CD8-positive, alpha-beta memory T cell (primary cell): ENCODE results near the gene PHF20. TPM values are rescaled to one million over a fixed set of nuclear protein-coding genes. Genes with fewer than 3 reads are reported as not detected.
"Not testable (repeated sequence)": the region's sequence is repeated elsewhere in the genome, so short reads cannot be mapped to it uniquely, and the experiment has no call there.

Experiments
- CTCF ChIA-PET: fragments of 350-600 bp; sonication (Branson Sonifier 250); formaldehyde crosslinking; loops from one replicate; lab custom pipeline; 2021; ENCODE audit warnings: antibody characterized with exemption; lab: Charles Lee
- POLR2A ChIA-PET: fragments of 350-600 bp; sonication (Branson Sonifier 250); formaldehyde crosslinking; loops from one replicate; lab custom pipeline; 2021; ENCODE audit warnings: antibody characterized with exemption; lab: Charles Lee
- DNase-seq, 5 donors: peaks; one replicate each; pipeline versions ENCODE4 v3.0.0 to v3.0.0-alpha.2; 2020 to 2022; ENCODE audit warnings: mixed read lengths in 1 of 5
- H3K27ac ChIP-seq: one replicate; pipeline ENCODE4 v1.7.0; 2013; ENCODE audit warnings: low read depth, mild to moderate bottlenecking, low read length, moderate library complexity
- H3K27me3 ChIP-seq: 2 replicates; pipeline ENCODE4 v1.7.0; 2013; ENCODE audit warnings: low read length, mild to moderate bottlenecking; ENCODE audit not compliant: insufficient read depth, poor library complexity, severe bottlenecking
- H3K36me3 ChIP-seq: 2 replicates; pipeline ENCODE4 v1.7.0; 2013; ENCODE audit warnings: mild to moderate bottlenecking, low read length, moderate library complexity; ENCODE audit not compliant: insufficient read depth
- H3K4me1 ChIP-seq: 2 replicates; pipeline ENCODE4 v1.7.0; 2013; ENCODE audit warnings: mild to moderate bottlenecking, low read length, moderate library complexity; ENCODE audit not compliant: insufficient read depth
- H3K4me3 ChIP-seq: 2 replicates; pipeline ENCODE4 v1.7.0; 2013; ENCODE audit warnings: mild to moderate bottlenecking, low read length
- H3K9me3 ChIP-seq: 2 replicates; pipeline ENCODE4 v1.7.0; 2013; ENCODE audit warnings: mild to moderate bottlenecking, low read length
- H3K27ac Mint-ChIP-seq, 8 donors: one replicate each; pipeline ENCODE4 v1.8.0; 2020 to 2021; ENCODE audit warnings: mixed read lengths in 8 of 8, mild to moderate bottlenecking in 6 of 8, inconsistent platforms in 3 of 8, moderate library complexity in 3 of 8
- H3K27me3 Mint-ChIP-seq, 2 donors: one replicate each; pipeline ENCODE4 v1.8.0; 2020 to 2021; ENCODE audit warnings: mixed read lengths in 2 of 2, mild to moderate bottlenecking in 1 of 2, moderate library complexity in 1 of 2
- H3K36me3 Mint-ChIP-seq, 3 donors: one replicate each; pipeline ENCODE4 v1.8.0; 2020 to 2021; ENCODE audit warnings: mixed read lengths in 3 of 3, inconsistent platforms in 1 of 3, mild to moderate bottlenecking in 1 of 3
- H3K4me1 Mint-ChIP-seq, 3 donors: one replicate each; pipeline ENCODE4 v1.8.0; 2020 to 2021; ENCODE audit warnings: mixed read lengths in 3 of 3, inconsistent platforms in 1 of 3, mild to moderate bottlenecking in 1 of 3
- H3K4me3 Mint-ChIP-seq, 7 donors: one replicate each; pipeline ENCODE4 v1.8.0; 2020 to 2021; ENCODE audit warnings: mixed read lengths in 7 of 7, mild to moderate bottlenecking in 6 of 7, moderate library complexity in 4 of 7, inconsistent platforms in 2 of 7
- H3K9me3 Mint-ChIP-seq, 5 donors: one replicate each; pipeline ENCODE4 v1.8.0; 2020 to 2022; ENCODE audit warnings: mixed read lengths in 5 of 5, mild to moderate bottlenecking in 3 of 5, moderate library complexity in 2 of 5, inconsistent platforms in 1 of 5
- polyA plus RNA-seq: library from polyadenylated mRNA; unstranded; fragments of 300-500 nt; fragmentation: Illumina TruSeq; gene quantifications from one replicate; pipeline ENCODE4 v1.2.3, GENCODE V29; 2021
- total RNA-seq, 2 experiments: library from RNA; stranded (reverse); gene quantifications; one replicate each; pipeline ENCODE4 v1.2.3, GENCODE V29; 2021

The PHF20 gene
- total and polyA plus RNA-seq, 3 experiments from 2014 or later: 53.9 to 124 (median 54.3) TPM

- CTCF ChIA-PET: interaction anchor here (0.6 to 6.4 kb wide), 36 partner anchors 13 to 447 kb away, joined by 3 to 193 read pairs (median 4); partner anchors contain the start of gene SCAND1
- POLR2A ChIA-PET: interaction anchor here (0.6 kb wide), 1 partner anchor 95 kb away, joined by 3 read pairs; no protein-coding TSS in a partner anchor
Measured at GRCh38 chr20:35992713-35993335, 221.0 kb downstream of the PHF20 start.

GRCh38 chr20:35994994-35995453 lies 223.2 kb downstream of the PHF20 start:
- POLR2A ChIA-PET: interaction anchor here (0.9 kb wide), 1 partner anchor 144 kb away, joined by 4 read pairs; no protein-coding TSS in a partner anchor

More at GRCh38 chr20:35992713-35993335, 221.0 kb downstream of the PHF20 start:
- Histone ChIP-seq H3K27ac (no peak overlapping the region), H3K27me3 (peaks cover 5% of the 10 kb centered on the region), H3K4me1 (no peaks in the 10 kb centered on the region), H3K4me3 (no peak overlapping the region), H3K9me3 (no peaks in the 10 kb centered on the region), H3K36me3 (no peaks in the 10 kb centered on the region)
- no peaks in the 10 kb centered on the region for H3K36me3 Mint-ChIP-seq
- H3K4me1 Mint-ChIP-seq: peaks cover 5 to 10% (median 7%) of the 10 kb centered on the region in 3 donors
- H3K27ac Mint-ChIP-seq: peak overlapping the region in 3 of 8 donors; percentile 9 to 44 (median 9)
- DNase-seq: peak in 4 of 5 donors; percentile 12 to 64 (median 56)
- H3K9me3 Mint-ChIP-seq: no peaks in the 10 kb centered on the region
- H3K27me3 Mint-ChIP-seq: peaks cover 1 to 13% of the 10 kb centered on the region in 2 donors
- peak overlapping the region in 2 of 7 donors; percentile 4 to 29 for H3K4me3 Mint-ChIP-seq

GRCh38 chr20:35996492-35996891 lies 224.7 kb downstream of the PHF20 start:
- CTCF ChIA-PET: interaction anchor here (4.6 kb wide), 1 partner anchor 142 kb away, joined by 35 read pairs; no protein-coding TSS in a partner anchor
- POLR2A ChIA-PET, H3K4me1 Mint-ChIP-seq, H3K4me3 ChIP-seq, DNase-seq, H3K36me3 ChIP-seq, H3K27ac Mint-ChIP-seq, H3K27me3 Mint-ChIP-seq, H3K4me3 Mint-ChIP-seq, H3K27me3 ChIP-seq, H3K9me3 ChIP-seq, H3K27ac ChIP-seq, H3K9me3 Mint-ChIP-seq, H3K36me3 Mint-ChIP-seq, H3K4me1 ChIP-seq: not testable (repeated sequence)

More at GRCh38 chr20:35994994-35995453, 223.2 kb downstream of the PHF20 start:
- Mint-ChIP-seq H3K4me3 (no peak overlapping the region), H3K27me3 (peaks cover 0 to 6% of the 10 kb centered on the region in 2 donors), H3K4me1 (peaks cover 5 to 10% (median 7%) of the 10 kb centered on the region in 3 donors), H3K36me3 (no peaks in the 10 kb centered on the region), H3K27ac (peak overlapping the region in 3 of 8 donors; percentile 39 to 88 (median 60)), H3K9me3 (no peaks in the 10 kb centered on the region)
- H3K36me3 ChIP-seq: no peaks in the 10 kb centered on the region
- CTCF ChIA-PET: interaction anchor here (0.7 to 6.4 kb wide), 14 partner anchors 8 to 207 kb away, joined by 3 to 193 read pairs (median 4); no protein-coding TSS in a partner anchor
- peak; percentile 59 to 87 (median 66) for DNase-seq
- no peaks in the 10 kb centered on the region for H3K4me1 ChIP-seq
- no peak overlapping the region for H3K27ac ChIP-seq
- H3K9me3 ChIP-seq: no peaks in the 10 kb centered on the region
- no peak overlapping the region for H3K4me3 ChIP-seq
- H3K27me3 ChIP-seq: no peaks in the 10 kb centered on the region

Other genes starting within 250 kb of the PHF20 start
- not detected for gene C20orf173, start 242.4 kb upstream of the PHF20 start, total RNA-seq
- not detected for gene C20orf173, start 242.4 kb upstream of the PHF20 start, polyA plus RNA-seq
- 100 to 1,000 TPM; 136 to 137 TPM for gene ERGIC3, start 229.9 kb upstream of the PHF20 start, total RNA-seq
- 114 TPM for gene ERGIC3, start 229.9 kb upstream of the PHF20 start, polyA plus RNA-seq
- 1 to 10 TPM; 2.1 TPM for gene SPAG4, start 156.2 kb upstream of the PHF20 start, total RNA-seq
- gene SPAG4, start 156.2 kb upstream of the PHF20 start, polyA plus RNA-seq: 1.1 TPM
- 100 to 1,000 TPM; 295 to 305 TPM for gene CPNE1, start 107.1 kb upstream of the PHF20 start, total RNA-seq
- gene CPNE1, start 107.1 kb upstream of the PHF20 start, polyA plus RNA-seq: 378 TPM
- gene RBM12, start 107.1 kb upstream of the PHF20 start, total RNA-seq: 100 to 1,000 TPM; 103 to 110 TPM
- gene RBM12, start 107.1 kb upstream of the PHF20 start, polyA plus RNA-seq: 46.1 TPM
- 10 to 100 TPM; 36.4 to 37.7 TPM for gene NFS1, start 72.7 kb upstream of the PHF20 start, total RNA-seq
- 18.8 TPM for gene NFS1, start 72.7 kb upstream of the PHF20 start, polyA plus RNA-seq
- gene ROMO1, start 72.6 kb upstream of the PHF20 start, total RNA-seq: 100 to 1,000 TPM; 108 to 117 TPM
- gene ROMO1, start 72.6 kb upstream of the PHF20 start, polyA plus RNA-seq: 358 TPM
- 100 to 1,000 TPM; 349 to 352 TPM for gene RBM39, start 29.8 kb upstream of the PHF20 start, total RNA-seq
- gene RBM39, start 29.8 kb upstream of the PHF20 start, polyA plus RNA-seq: 157 TPM
- 10 to 100 TPM; 50.8 to 55.8 TPM for gene SCAND1, start 182.5 kb downstream of the PHF20 start, total RNA-seq
- gene SCAND1, start 182.5 kb downstream of the PHF20 start, polyA plus RNA-seq: 177 TPM
- gene CNBD2, start 196.6 kb downstream of the PHF20 start, total RNA-seq: 1 to 10 TPM; 3.7 to 5.4 TPM
- gene CNBD2, start 196.6 kb downstream of the PHF20 start, polyA plus RNA-seq: 9.5 TPM